ENCODE data around the gene RAPGEF4.

Gene RAPGEF4

DNA sequence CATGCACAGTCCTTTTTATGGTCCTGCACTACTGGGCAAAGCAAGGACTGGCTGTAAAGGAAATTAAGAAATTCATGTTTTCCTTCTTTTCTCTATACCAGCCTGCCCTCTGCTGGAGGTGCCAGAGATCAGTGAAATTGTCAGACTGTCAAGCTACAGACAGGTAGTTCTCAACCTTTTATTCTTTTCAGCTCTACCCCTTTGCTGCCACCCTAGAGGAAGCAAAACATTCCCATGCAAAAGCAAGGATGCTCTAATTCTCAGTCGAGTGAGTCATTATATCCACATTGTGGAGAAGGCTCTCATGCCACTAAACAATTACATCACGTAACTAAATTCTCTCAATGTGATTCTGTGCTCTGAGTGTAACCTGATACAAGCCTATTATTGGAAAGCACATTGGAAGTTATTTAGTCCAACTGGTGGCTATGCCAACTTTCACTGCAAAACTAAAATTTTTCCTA is 25.0 kb upstream of the RAPGEF4 start:
- H3K4me3 ChIP-seq (ENCODE audit: low read depth, low read length), result no peak overlapping the region

DNA sequence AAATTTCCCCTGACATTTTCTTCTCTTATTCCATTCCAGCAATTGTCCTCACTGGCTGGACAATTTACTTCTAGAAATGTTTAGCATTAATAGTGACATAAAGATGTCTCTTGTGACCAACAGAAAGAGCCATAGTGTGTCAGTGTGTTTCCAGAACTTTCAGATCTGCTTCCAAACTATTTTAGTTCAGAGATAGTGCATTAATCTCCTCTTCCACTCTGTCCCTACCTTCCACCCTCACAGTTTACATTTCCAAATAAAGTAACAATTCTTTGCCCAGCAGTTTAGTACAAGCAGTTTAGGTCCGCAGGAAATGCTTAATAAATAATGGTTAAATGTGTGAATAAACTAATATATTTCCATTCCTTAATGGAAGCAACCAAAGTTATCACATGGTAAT is 24.5 kb upstream of the RAPGEF4 start:
- H3K4me3 ChIP-seq (ENCODE audit: low read depth, low read length), result no peak overlapping the region
- ChIA-PET POLR2A (no interaction called here), CTCF (interaction anchor here (0.6 to 2.8 kb wide), 18 partner anchors 8 to 249 kb away, joined by 3 to 30 read pairs (median 5); no protein-coding TSS in a partner anchor)
- no peak for DNase-seq (ENCODE audit: low read depth, low spot score)
- TF ChIP-seq, protein P1, sequence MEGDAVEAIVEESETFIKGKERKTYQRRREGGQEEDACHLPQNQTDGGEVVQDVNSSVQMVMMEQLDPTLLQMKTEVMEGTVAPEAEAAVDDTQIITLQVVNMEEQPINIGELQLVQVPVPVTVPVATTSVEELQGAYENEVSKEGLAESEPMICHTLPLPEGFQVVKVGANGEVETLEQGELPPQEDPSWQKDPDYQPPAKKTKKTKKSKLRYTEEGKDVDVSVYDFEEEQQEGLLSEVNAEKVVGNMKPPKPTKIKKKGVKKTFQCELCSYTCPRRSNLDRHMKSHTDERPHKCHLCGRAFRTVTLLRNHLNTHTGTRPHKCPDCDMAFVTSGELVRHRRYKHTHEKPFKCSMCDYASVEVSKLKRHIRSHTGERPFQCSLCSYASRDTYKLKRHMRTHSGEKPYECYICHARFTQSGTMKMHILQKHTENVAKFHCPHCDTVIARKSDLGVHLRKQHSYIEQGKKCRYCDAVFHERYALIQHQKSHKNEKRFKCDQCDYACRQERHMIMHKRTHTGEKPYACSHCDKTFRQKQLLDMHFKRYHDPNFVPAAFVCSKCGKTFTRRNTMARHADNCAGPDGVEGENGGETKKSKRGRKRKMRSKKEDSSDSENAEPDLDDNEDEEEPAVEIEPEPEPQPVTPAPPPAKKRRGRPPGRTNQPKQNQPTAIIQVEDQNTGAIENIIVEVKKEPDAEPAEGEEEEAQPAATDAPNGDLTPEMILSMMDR (IDR thresholded peaks at IDR 0.05; ENCODE audit: insufficient read depth, low read length, missing control alignments), result no peak

More for the DNA sequence above, 25.0 kb upstream of the RAPGEF4 start:
- ChIA-PET CTCF (interaction anchor here (0.6 to 2.8 kb wide), 18 partner anchors 9 to 239 kb away, joined by 3 to 30 read pairs (median 5); no protein-coding TSS in a partner anchor), POLR2A (no interaction called here)
- TF ChIP-seq, protein P1 (IDR thresholded peaks at IDR 0.05; ENCODE audit: insufficient read depth, low read length, missing control alignments), result peak; percentile 40
- DNase-seq (ENCODE audit: low read depth, low spot score), result peak; percentile 84

DNA sequence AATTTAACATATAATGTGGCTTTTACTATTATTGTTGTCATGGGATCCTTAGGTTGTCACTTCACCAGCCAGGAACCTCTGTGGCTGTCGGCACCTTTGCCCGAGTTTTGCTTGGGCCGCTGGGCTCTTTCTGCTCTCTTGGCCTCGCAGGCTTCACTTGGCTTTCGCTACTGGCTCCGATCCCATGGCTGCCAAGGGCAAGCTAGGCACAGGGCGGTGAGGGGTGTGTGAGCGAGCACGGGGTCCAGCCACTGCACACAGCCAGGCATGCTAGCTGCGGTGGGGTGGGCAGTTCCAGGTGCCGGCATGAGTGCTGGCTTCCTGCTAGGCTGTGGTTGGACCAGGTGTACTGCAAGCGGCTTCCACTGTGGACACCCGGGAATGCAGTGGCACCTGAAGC is 23.4 kb upstream of the RAPGEF4 start:
- no peak overlapping the region for H3K4me3 ChIP-seq (ENCODE audit: low read depth, low read length)
- DNase-seq (ENCODE audit: low read depth, low spot score), result no peak
- POLR2A ChIA-PET, result no interaction called here
- TF ChIP-seq, protein P1 (IDR thresholded peaks at IDR 0.05; ENCODE audit: insufficient read depth, low read length, missing control alignments), result no peak
- CTCF ChIA-PET, result interaction anchor here (0.7 to 3.5 kb wide), 7 partner anchors 8 to 123 kb away, joined by 3 to 21 read pairs (median 9); no protein-coding TSS in a partner anchor

DNA sequence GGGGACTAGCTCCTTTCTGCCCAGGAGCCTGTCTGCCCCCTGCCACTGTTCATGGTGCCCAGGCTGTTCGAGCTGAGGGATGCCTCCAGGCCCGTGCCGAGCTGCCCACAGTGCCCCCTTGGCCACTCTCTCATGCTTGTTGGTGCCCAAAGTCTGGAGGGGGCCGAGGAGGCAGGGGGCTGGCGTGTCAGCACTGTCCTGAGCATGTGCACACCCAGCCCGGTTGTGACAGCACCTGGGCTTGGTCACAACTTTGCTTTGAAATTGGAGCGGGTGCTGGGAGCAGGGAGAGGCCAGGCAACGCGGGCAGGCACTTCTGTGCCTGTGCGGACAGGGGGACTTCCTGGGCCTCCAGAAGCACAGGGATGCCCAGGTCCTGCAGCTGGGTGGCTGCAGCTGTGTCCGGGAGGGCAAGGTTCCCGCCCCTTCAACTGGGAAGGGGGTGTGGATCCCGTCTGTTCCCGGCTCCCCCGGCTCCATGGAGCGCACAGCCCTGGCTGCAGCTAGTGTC is 22.2 kb upstream of the RAPGEF4 start:
- TF ChIP-seq, protein P1 (IDR thresholded peaks at IDR 0.05; ENCODE audit: insufficient read depth, low read length, missing control alignments), result no peak
- ChIA-PET POLR2A (no interaction called here), CTCF (interaction anchor here (0.9 to 3.5 kb wide), 6 partner anchors 9 to 120 kb away, joined by 3 to 21 read pairs (median 6); no protein-coding TSS in a partner anchor)
- no peak for DNase-seq (ENCODE audit: low read depth, low spot score)
- H3K4me3 ChIP-seq (ENCODE audit: low read depth, low read length), result no peak overlapping the region

DNA sequence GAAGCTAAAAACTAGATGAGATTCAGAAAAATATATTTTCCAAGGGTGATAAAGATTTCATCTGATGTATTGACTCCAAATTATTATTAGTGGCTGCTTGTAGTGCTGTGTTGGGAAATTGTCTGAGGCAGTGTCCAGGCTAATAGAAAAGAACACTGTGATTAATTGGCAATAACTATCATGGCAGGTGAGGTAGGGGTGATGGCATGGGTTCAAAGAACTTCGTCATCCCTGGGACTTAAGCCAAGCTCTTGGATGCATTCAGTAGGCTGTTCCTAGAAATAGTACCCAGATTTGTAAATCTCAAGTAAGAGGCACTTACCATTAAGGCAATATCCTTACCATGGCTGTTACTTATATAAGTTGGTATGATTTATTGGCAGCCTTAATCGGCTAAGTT is 13.2 kb upstream of the RAPGEF4 start:
- ChIA-PET CTCF (interaction anchor here (0.7 to 1.5 kb wide), 2 partner anchors 8 to 12 kb away, joined by 4 to 6 read pairs; no protein-coding TSS in a partner anchor), POLR2A (no interaction called here)
- no peak overlapping the region for H3K4me3 ChIP-seq (ENCODE audit: low read depth, low read length)
- TF ChIP-seq, protein P1 (IDR thresholded peaks at IDR 0.05; ENCODE audit: insufficient read depth, low read length, missing control alignments), result no peak
- DNase-seq (ENCODE audit: low read depth, low spot score), result no peak

DNA sequence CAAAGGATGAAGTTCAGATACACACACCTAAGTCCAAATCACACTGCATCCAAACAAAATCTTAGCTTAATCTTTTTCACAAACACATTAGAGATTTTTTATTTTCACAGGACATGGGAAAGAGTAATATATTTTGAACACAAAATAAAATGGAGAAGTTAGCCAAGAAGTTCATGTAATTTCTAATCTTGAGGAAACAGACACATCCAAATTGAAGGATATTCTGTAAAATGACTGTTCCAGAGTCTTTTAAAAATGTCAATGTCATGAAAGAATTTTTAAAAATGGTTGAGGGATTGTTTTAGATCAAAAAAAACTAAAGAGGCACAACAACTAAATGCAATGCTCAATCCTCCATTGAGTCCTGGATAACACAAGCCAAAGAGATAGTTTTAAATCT is 12.4 kb upstream of the RAPGEF4 start:
- no peak overlapping the region for H3K4me3 ChIP-seq (ENCODE audit: low read depth, low read length)
- CTCF ChIA-PET, result interaction anchor here (1.5 to 1.9 kb wide), 2 partner anchors 9 to 13 kb away, joined by 4 to 6 read pairs; no protein-coding TSS in a partner anchor
- POLR2A ChIA-PET, result no interaction called here
- DNase-seq (ENCODE audit: low read depth, low spot score), result no peak
- TF ChIP-seq, protein P1 (IDR thresholded peaks at IDR 0.05; ENCODE audit: insufficient read depth, low read length, missing control alignments), result no peak
